ENCODE results near the gene NEDD4.

DNA sequence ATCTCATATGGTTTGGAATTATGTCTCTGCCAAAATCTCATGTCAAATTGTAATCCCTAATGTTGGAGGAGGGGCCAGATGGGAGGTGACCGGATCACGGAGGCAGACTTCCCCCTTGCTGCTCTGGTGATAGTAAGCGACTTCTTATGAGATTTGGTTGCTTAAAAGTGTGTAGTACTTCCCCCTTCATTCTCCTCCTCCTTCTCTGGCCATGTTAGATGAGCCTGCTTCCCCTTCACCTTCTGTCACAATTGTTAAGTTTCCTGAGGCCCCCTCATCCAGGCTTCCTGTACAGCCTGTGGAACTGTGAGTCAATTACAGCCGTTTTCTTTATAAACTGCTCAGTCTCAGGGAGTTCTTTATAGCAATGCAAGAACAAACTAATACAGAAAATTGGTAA is 51.1 kb downstream of the NEDD4 start:
- TF ChIP-seq BCL11B (tag by site-specific recombination; IDR thresholded peaks at IDR 0.05; ENCODE audit: low read depth): no peak
- TF ChIP-seq, protein P1, sequence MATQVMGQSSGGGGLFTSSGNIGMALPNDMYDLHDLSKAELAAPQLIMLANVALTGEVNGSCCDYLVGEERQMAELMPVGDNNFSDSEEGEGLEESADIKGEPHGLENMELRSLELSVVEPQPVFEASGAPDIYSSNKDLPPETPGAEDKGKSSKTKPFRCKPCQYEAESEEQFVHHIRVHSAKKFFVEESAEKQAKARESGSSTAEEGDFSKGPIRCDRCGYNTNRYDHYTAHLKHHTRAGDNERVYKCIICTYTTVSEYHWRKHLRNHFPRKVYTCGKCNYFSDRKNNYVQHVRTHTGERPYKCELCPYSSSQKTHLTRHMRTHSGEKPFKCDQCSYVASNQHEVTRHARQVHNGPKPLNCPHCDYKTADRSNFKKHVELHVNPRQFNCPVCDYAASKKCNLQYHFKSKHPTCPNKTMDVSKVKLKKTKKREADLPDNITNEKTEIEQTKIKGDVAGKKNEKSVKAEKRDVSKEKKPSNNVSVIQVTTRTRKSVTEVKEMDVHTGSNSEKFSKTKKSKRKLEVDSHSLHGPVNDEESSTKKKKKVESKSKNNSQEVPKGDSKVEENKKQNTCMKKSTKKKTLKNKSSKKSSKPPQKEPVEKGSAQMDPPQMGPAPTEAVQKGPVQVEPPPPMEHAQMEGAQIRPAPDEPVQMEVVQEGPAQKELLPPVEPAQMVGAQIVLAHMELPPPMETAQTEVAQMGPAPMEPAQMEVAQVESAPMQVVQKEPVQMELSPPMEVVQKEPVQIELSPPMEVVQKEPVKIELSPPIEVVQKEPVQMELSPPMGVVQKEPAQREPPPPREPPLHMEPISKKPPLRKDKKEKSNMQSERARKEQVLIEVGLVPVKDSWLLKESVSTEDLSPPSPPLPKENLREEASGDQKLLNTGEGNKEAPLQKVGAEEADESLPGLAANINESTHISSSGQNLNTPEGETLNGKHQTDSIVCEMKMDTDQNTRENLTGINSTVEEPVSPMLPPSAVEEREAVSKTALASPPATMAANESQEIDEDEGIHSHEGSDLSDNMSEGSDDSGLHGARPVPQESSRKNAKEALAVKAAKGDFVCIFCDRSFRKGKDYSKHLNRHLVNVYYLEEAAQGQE (tag by site-specific recombination; IDR thresholded peaks at IDR 0.05): no peak
- TF ChIP-seq, protein P2, sequence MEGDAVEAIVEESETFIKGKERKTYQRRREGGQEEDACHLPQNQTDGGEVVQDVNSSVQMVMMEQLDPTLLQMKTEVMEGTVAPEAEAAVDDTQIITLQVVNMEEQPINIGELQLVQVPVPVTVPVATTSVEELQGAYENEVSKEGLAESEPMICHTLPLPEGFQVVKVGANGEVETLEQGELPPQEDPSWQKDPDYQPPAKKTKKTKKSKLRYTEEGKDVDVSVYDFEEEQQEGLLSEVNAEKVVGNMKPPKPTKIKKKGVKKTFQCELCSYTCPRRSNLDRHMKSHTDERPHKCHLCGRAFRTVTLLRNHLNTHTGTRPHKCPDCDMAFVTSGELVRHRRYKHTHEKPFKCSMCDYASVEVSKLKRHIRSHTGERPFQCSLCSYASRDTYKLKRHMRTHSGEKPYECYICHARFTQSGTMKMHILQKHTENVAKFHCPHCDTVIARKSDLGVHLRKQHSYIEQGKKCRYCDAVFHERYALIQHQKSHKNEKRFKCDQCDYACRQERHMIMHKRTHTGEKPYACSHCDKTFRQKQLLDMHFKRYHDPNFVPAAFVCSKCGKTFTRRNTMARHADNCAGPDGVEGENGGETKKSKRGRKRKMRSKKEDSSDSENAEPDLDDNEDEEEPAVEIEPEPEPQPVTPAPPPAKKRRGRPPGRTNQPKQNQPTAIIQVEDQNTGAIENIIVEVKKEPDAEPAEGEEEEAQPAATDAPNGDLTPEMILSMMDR (tag by site-specific recombination; IDR thresholded peaks at IDR 0.05): no peak
- TF ChIP-seq SETDB1 (IDR thresholded peaks at IDR 0.05; ENCODE audit: insufficient read length, low read length): no peak
- TF ChIP-seq, protein P3, sequence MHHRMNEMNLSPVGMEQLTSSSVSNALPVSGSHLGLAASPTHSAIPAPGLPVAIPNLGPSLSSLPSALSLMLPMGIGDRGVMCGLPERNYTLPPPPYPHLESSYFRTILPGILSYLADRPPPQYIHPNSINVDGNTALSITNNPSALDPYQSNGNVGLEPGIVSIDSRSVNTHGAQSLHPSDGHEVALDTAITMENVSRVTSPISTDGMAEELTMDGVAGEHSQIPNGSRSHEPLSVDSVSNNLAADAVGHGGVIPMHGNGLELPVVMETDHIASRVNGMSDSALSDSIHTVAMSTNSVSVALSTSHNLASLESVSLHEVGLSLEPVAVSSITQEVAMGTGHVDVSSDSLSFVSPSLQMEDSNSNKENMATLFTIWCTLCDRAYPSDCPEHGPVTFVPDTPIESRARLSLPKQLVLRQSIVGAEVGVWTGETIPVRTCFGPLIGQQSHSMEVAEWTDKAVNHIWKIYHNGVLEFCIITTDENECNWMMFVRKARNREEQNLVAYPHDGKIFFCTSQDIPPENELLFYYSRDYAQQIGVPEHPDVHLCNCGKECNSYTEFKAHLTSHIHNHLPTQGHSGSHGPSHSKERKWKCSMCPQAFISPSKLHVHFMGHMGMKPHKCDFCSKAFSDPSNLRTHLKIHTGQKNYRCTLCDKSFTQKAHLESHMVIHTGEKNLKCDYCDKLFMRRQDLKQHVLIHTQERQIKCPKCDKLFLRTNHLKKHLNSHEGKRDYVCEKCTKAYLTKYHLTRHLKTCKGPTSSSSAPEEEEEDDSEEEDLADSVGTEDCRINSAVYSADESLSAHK (tag by site-specific recombination; IDR thresholded peaks at IDR 0.05): no peak
- TF ChIP-seq KLF10 (tag by site-specific recombination; IDR thresholded peaks at IDR 0.05): no peak
- no peak for TF ChIP-seq ZNF138 (tag by site-specific recombination; IDR thresholded peaks at IDR 0.05; ENCODE audit: borderline replicate concordance)
- TF ChIP-seq ZBTB10 (tag by site-specific recombination; IDR thresholded peaks at IDR 0.05): no peak
- TF ChIP-seq KLF16 (tag by site-specific recombination; IDR thresholded peaks at IDR 0.05): no peak
- TF ChIP-seq ZNF248 (tag by site-specific recombination; IDR thresholded peaks at IDR 0.05): no peak
- TF ChIP-seq ZNF692 (tag by site-specific recombination; IDR thresholded peaks at IDR 0.05): no peak
- TF ChIP-seq ZNF10 (tag by site-specific recombination; IDR thresholded peaks at IDR 0.05): no peak
- no peak for TF ChIP-seq ZNF610 (tag by site-specific recombination; IDR thresholded peaks at IDR 0.05; ENCODE audit: borderline replicate concordance)
